ENCODE measurements around the gene PTPA. TPM values are rescaled to one million over a fixed set of nuclear protein-coding genes. Genes with fewer than 3 reads are reported as not detected.
"Not testable (repeated sequence)": the region's sequence is repeated elsewhere in the genome, so short reads cannot be mapped to it uniquely, and the experiment has no call there.

Gene PTPA
- total and polyA plus RNA-seq, 2 experiments from 2014 or later: 60.8 to 113 TPM

DNA sequence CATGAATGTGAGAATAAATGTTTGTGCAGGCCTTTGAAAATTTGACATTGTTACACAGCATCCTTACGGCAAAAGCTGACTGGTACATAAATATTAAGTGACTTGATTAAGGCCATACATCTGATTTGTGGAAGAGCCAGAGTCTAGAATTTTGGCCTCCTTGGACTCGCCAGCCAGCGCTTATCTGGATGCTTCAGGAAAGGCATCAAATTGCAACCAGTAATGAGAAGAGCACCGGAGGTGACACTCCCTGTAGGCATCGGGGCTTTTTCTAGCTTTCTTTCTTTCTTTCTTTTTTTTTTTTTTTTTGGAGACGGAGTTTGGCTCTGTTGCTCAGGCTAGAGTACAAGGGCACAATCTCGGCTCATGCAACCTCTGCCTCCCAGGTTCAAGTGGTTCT is 80.0 kb downstream of the PTPA start:
- H4K20me1 ChIP-seq (ENCODE audit: insufficient read depth): no peaks in the 10 kb centered on the region
- no peak overlapping the region for H3K4me3 ChIP-seq
- no peaks in the 10 kb centered on the region for H3K9me2 ChIP-seq (ENCODE audit: insufficient read depth)
- in situ Hi-C loops (cut with MboI): no loop called here
- H3K4me1 ChIP-seq (ENCODE audit: insufficient read depth): no peaks in the 10 kb centered on the region
- no peak overlapping the region for H3K27ac ChIP-seq
- no peaks in the 10 kb centered on the region for H3K36me3 ChIP-seq (ENCODE audit: low read depth)
- WGBS, 2 experiments (ENCODE audit: low coverage in 1 of 2, low lambda C conversion rate in 2 of 2, missing lambda C conversion rate in 2 of 2): 74 to 77% methylated on average over 7 of the region's 7 CpGs
- no peaks in the 10 kb centered on the region for H3K9me3 ChIP-seq (ENCODE audit: low read depth)
- no peak for TF ChIP-seq EZH2phosphoT487 (IDR thresholded peaks at IDR 0.05; ENCODE audit: insufficient read depth, low read depth)
- TF ChIP-seq EZH2 (IDR thresholded peaks at IDR 0.05; ENCODE audit: insufficient read depth, poor library complexity, severe bottlenecking): no peak
- no peak overlapping the region for H3K9ac ChIP-seq
- DNase-seq: no peak
- no peaks in the 10 kb centered on the region for H3K79me2 ChIP-seq (ENCODE audit: insufficient read depth)
- no peaks in the 10 kb centered on the region for H3K27me3 ChIP-seq (replicated peaks; ENCODE audit: insufficient read depth)
- no peak overlapping the region for H2AFZ ChIP-seq
- no peak overlapping the region for H3K4me2 ChIP-seq (ENCODE audit: unreplicated experiment)
- H3F3A ChIP-seq (ENCODE audit: insufficient read depth): no peaks in the 10 kb centered on the region

GRCh38 chr9:129193655-129194054 is 82.4 kb downstream of the PTPA start:
- Histone ChIP-seq H3K79me2 (ENCODE audit: insufficient read depth) (no peaks in the 10 kb centered on the region), H3K9me3 (ENCODE audit: low read depth) (no peaks in the 10 kb centered on the region), H3F3A (ENCODE audit: insufficient read depth) (0 out of 2 replicates have a peak, but pooled peaks cover 7% of the 10 kb centered on the region), H4K20me1 (ENCODE audit: insufficient read depth) (no peaks in the 10 kb centered on the region), H3K9me2 (ENCODE audit: insufficient read depth) (no peaks in the 10 kb centered on the region), H3K36me3 (ENCODE audit: low read depth) (no peaks in the 10 kb centered on the region), H3K27me3 (replicated peaks; ENCODE audit: insufficient read depth) (no peaks in the 10 kb centered on the region), H3K9ac (no peak overlapping the region), H3K4me2 (ENCODE audit: unreplicated experiment) (no peak overlapping the region), H3K27ac (no peak overlapping the region), H3K4me1 (ENCODE audit: insufficient read depth) (peaks cover 8% of the 10 kb centered on the region), H2AFZ (no peak overlapping the region), H3K4me3 (no peak overlapping the region)
- TF ChIP-seq EZH2 (IDR thresholded peaks at IDR 0.05; ENCODE audit: insufficient read depth, poor library complexity, severe bottlenecking) (no peak), EZH2phosphoT487 (IDR thresholded peaks at IDR 0.05; ENCODE audit: insufficient read depth, low read depth) (no peak)
- DNase-seq: no peak
- WGBS, 2 experiments (ENCODE audit: low coverage in 1 of 2, low lambda C conversion rate in 2 of 2, missing lambda C conversion rate in 2 of 2): 79 to 86% methylated on average over 7 of the region's 7 CpGs
- in situ Hi-C loops (cut with MboI): no loop called here

DNA sequence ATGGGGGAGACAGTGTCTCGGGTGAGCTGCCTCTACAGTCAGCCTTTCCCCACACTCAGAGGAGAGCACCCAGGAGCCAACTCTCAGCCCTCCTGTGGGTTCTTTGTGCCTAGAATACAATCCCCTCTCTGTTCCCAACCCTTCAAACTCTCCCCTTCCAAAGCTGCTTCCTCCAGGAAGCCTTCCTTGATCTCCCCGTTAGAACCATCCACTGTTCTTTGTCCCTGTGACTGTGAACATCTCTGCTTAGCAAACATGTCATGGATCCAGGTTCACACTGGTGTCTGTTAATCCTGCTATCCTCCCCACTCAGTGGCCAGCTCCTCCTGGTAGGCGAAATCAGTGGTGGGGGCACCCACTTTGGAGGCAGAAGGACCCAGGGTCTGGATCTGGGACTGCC is 83.0 kb downstream of the PTPA start:
- no peak overlapping the region for H3K4me3 ChIP-seq
- no peaks in the 10 kb centered on the region for H3K9me3 ChIP-seq (ENCODE audit: low read depth)
- no peaks in the 10 kb centered on the region for H4K20me1 ChIP-seq (ENCODE audit: insufficient read depth)
- no peaks in the 10 kb centered on the region for H3K36me3 ChIP-seq (ENCODE audit: low read depth)
- no peaks in the 10 kb centered on the region for H3K27me3 ChIP-seq (replicated peaks; ENCODE audit: insufficient read depth)
- TF ChIP-seq EZH2 (IDR thresholded peaks at IDR 0.05; ENCODE audit: insufficient read depth, poor library complexity, severe bottlenecking): no peak
- no peak for TF ChIP-seq EZH2phosphoT487 (IDR thresholded peaks at IDR 0.05; ENCODE audit: insufficient read depth, low read depth)
- no peaks in the 10 kb centered on the region for H3K79me2 ChIP-seq (ENCODE audit: insufficient read depth)
- 82% methylated on average over 3 of the region's 3 CpGs for WGBS, 2 experiments (ENCODE audit: low coverage in 1 of 2, low lambda C conversion rate in 2 of 2, missing lambda C conversion rate in 2 of 2)
- H3K9ac ChIP-seq: no peak overlapping the region
- peaks cover 8% of the 10 kb centered on the region for H3K4me1 ChIP-seq (ENCODE audit: insufficient read depth)
- H2AFZ ChIP-seq: no peak overlapping the region
- no peaks in the 10 kb centered on the region for H3K9me2 ChIP-seq (ENCODE audit: insufficient read depth)
- H3F3A ChIP-seq (ENCODE audit: insufficient read depth): 0 out of 2 replicates have a peak, but pooled peaks cover 7% of the 10 kb centered on the region
- no peak for DNase-seq
- H3K27ac ChIP-seq: no peak overlapping the region
- in situ Hi-C loops (cut with MboI): no loop called here
- no peak overlapping the region for H3K4me2 ChIP-seq (ENCODE audit: unreplicated experiment)

DNA sequence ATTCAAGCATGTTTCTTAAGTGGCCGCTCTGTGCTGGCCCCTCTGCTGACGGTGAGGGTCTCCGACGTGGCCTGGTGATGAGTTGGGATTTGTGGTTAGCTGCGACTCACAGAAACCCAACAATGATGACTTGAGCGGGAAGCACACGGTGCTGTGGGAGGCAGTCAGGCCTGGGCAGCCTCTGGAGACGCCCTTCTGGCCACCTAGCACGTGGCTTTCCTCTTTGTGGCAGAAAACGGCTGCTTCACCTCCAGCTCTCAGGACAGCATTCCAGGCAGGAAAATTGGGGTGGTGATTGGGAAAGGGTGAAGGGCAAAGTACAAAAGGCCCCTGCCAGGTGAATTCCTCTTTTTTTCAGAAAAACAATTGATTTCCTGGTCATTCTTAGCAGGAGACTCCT is 84.4 kb downstream of the PTPA start:
- no peaks in the 10 kb centered on the region for H3K27me3 ChIP-seq (replicated peaks; ENCODE audit: insufficient read depth)
- no peak for DNase-seq
- peaks cover 8% of the 10 kb centered on the region for H3K4me1 ChIP-seq (ENCODE audit: insufficient read depth)
- no peak for TF ChIP-seq EZH2phosphoT487 (IDR thresholded peaks at IDR 0.05; ENCODE audit: insufficient read depth, low read depth)
- no peak for TF ChIP-seq EZH2 (IDR thresholded peaks at IDR 0.05; ENCODE audit: insufficient read depth, poor library complexity, severe bottlenecking)
- 82 to 89% methylated on average over 10 of the region's 10 CpGs for WGBS, 2 experiments (ENCODE audit: low coverage in 1 of 2, low lambda C conversion rate in 2 of 2, missing lambda C conversion rate in 2 of 2)
- H3K27ac ChIP-seq: no peak overlapping the region
- no peaks in the 10 kb centered on the region for H3K9me2 ChIP-seq (ENCODE audit: insufficient read depth)
- H3K36me3 ChIP-seq (ENCODE audit: low read depth): no peaks in the 10 kb centered on the region
- H3K4me2 ChIP-seq (ENCODE audit: unreplicated experiment): no peak overlapping the region
- H3K79me2 ChIP-seq (ENCODE audit: insufficient read depth): no peaks in the 10 kb centered on the region
- H4K20me1 ChIP-seq (ENCODE audit: insufficient read depth): no peaks in the 10 kb centered on the region
- H2AFZ ChIP-seq: no peak overlapping the region
- no peak overlapping the region for H3K4me3 ChIP-seq
- no peaks in the 10 kb centered on the region for H3K9me3 ChIP-seq (ENCODE audit: low read depth)
- H3F3A ChIP-seq (ENCODE audit: insufficient read depth): 0 out of 2 replicates have a peak, but pooled peaks cover 7% of the 10 kb centered on the region
- H3K9ac ChIP-seq: no peak overlapping the region
- in situ Hi-C loops (cut with MboI): no loop called here

DNA sequence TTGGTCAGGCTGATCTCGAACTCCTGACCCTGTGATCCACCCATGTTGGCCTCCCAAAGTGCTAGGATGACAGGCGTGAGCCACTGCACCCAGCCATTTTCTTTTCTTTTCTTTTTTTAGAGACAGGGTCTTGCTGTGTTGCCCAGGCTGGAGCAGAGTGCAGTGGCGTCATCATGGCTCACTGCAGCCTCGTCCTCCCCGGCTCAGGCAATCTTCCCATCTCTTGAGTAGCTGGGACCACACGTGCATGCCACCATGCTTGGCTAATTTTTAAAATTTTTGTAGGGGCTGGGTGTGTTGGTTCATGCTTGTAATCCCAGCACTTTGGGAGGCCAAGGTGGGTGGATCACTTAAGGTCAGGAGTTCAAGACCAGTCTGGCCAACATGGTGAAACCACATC is 85.8 kb downstream of the PTPA start:
- H3K36me3 ChIP-seq (ENCODE audit: low read depth); H3K9me2 ChIP-seq (ENCODE audit: insufficient read depth); in situ Hi-C loops (cut with MboI); H3K9me3 ChIP-seq (ENCODE audit: low read depth); H3K4me1 ChIP-seq (ENCODE audit: insufficient read depth); H3K9ac ChIP-seq; H2AFZ ChIP-seq; H3K27me3 ChIP-seq (replicated peaks; ENCODE audit: insufficient read depth); H3K4me2 ChIP-seq (ENCODE audit: unreplicated experiment); H3F3A ChIP-seq (ENCODE audit: insufficient read depth); H4K20me1 ChIP-seq (ENCODE audit: insufficient read depth); H3K27ac ChIP-seq; DNase-seq; H3K79me2 ChIP-seq (ENCODE audit: insufficient read depth); H3K4me3 ChIP-seq: not testable (repeated sequence)
- 96 to 97% methylated on average over 6 of the region's 6 CpGs for WGBS, 2 experiments (ENCODE audit: low coverage in 1 of 2, low lambda C conversion rate in 2 of 2, missing lambda C conversion rate in 2 of 2)

Measured in GM23248 (cell line).